CD14-positive monocyte (primary cell): ENCODE measurements around the gene WNT9B. TPM values are rescaled to one million over a fixed set of nuclear protein-coding genes. Genes with fewer than 3 reads are reported as not detected.
A peak's percentile ranks its signal among the peaks of the same experiment; 100 is the strongest.

Experiments
- DNase-seq, 3 donors: peaks; one replicate each; pipeline ENCODE4 v3.0.0-alpha.2; 2011 to 2022
- H2AFZ ChIP-seq: 2 replicates; pipeline ENCODE4 v1.6.0; 2012; ENCODE audit warnings: mild to moderate bottlenecking, low read depth, low read length, inconsistent platforms; ENCODE audit not compliant: insufficient read depth, poor library complexity, severe bottlenecking
- H3K27ac ChIP-seq, 2 donors: 1 replicate in 1 of 2; 2 replicates in 1 of 2; pipeline ENCODE4 v1.5.1; 2012 to 2013; ENCODE audit warnings: low read length in 2 of 2, control low read depth in 1 of 2, inconsistent platforms in 1 of 2, low read depth in 1 of 2, mild to moderate bottlenecking in 1 of 2
- H3K27me3 ChIP-seq, 2 donors: one replicate each; pipeline versions ENCODE4 v1.6.0 to v1.6.1; 2011 to 2013; ENCODE audit warnings: low read length in 2 of 2; ENCODE audit not compliant: control insufficient read depth in 2 of 2, insufficient read depth in 2 of 2
- H3K36me3 ChIP-seq, 2 donors: replicated peaks in 1 of 2; 1 replicate in 1 of 2; 2 replicates in 1 of 2; pipeline versions ENCODE4 v1.5.1 to v1.6.1; 2012 to 2013; ENCODE audit warnings: low read length in 2 of 2, control low read depth in 1 of 2, inconsistent platforms in 1 of 2, mild to moderate bottlenecking in 1 of 2; ENCODE audit not compliant: insufficient read depth in 2 of 2, control insufficient read depth in 1 of 2
- H3K4me1 ChIP-seq, 2 donors: 1 replicate in 1 of 2; 2 replicates in 1 of 2; pipeline versions ENCODE4 v1.5.1 to v1.6.1; 2012 to 2013; ENCODE audit warnings: low read length in 2 of 2, control low read depth in 1 of 2, inconsistent platforms in 1 of 2, mild to moderate bottlenecking in 1 of 2, moderate library complexity in 1 of 2; ENCODE audit not compliant: insufficient read depth in 2 of 2, control insufficient read depth in 1 of 2
- H3K4me2 ChIP-seq: replicated peaks from 2 replicates; pipeline ENCODE3; 2012; ENCODE audit warnings: low read length, moderate library complexity, mild to moderate bottlenecking; ENCODE audit not compliant: poor library complexity, severe bottlenecking; ENCODE audit errors: extremely low read depth
- H3K4me3 ChIP-seq, 3 experiments: fragments of 200-600 bp in 1 of 3; sonication (generic) in 1 of 3; replicated peaks in 1 of 3; 1 replicate in 2 of 3; 2 replicates in 1 of 3; pipeline ENCODE4 v1.5.1; 2011 to 2013; ENCODE audit warnings: low read length in 3 of 3, mild to moderate bottlenecking in 3 of 3, control low read depth in 2 of 3, low read depth in 2 of 3, inconsistent platforms in 1 of 3, moderate library complexity in 1 of 3
- H3K79me2 ChIP-seq: 2 replicates; pipeline ENCODE4 v1.6.0; 2012; ENCODE audit warnings: mild to moderate bottlenecking, control low read depth, inconsistent platforms, low read length, moderate library complexity; ENCODE audit not compliant: insufficient read depth
- H3K9ac ChIP-seq: 2 replicates; pipeline ENCODE4 v1.6.0; 2017; ENCODE audit warnings: low read length, mild to moderate bottlenecking; ENCODE audit not compliant: insufficient read depth, poor library complexity, severe bottlenecking
- H3K9me3 ChIP-seq, 2 donors: replicated peaks in 1 of 2; 1 replicate in 1 of 2; 2 replicates in 1 of 2; pipeline versions ENCODE4 v1.5.1 to v1.6.1; 2012 to 2013; ENCODE audit warnings: low read length in 2 of 2, control low read depth in 1 of 2; ENCODE audit not compliant: control insufficient read depth in 1 of 2, insufficient read depth in 1 of 2
- H4K20me1 ChIP-seq: 2 replicates; pipeline ENCODE4 v1.6.0; 2012; ENCODE audit warnings: mild to moderate bottlenecking, low read length, control low read depth, moderate library complexity; ENCODE audit not compliant: insufficient read depth
- H3K27ac Mint-ChIP-seq, 7 donors: one replicate each; pipeline ENCODE4 v1.8.0; 2020; ENCODE audit warnings: mild to moderate bottlenecking in 7 of 7, mixed read lengths in 7 of 7, moderate library complexity in 6 of 7, inconsistent platforms in 2 of 7
- H3K27me3 Mint-ChIP-seq, 3 donors: one replicate each; pipeline ENCODE4 v1.8.0; 2021 to 2022; ENCODE audit warnings: low read depth in 3 of 3, mild to moderate bottlenecking in 3 of 3, mixed read lengths in 3 of 3, moderate library complexity in 3 of 3, inconsistent platforms in 1 of 3
- H3K36me3 Mint-ChIP-seq, 2 donors: one replicate each; pipeline ENCODE4 v1.8.0; 2020; ENCODE audit warnings: mixed read lengths in 2 of 2, inconsistent platforms in 1 of 2, mild to moderate bottlenecking in 1 of 2
- H3K4me1 Mint-ChIP-seq: one replicate; pipeline ENCODE4 v1.8.0; 2020; ENCODE audit warnings: mild to moderate bottlenecking, mixed read lengths
- H3K4me3 Mint-ChIP-seq, 2 donors: one replicate each; pipeline ENCODE4 v1.8.0; 2020; ENCODE audit warnings: mild to moderate bottlenecking in 2 of 2, mixed read lengths in 2 of 2, moderate library complexity in 1 of 2
- H3K9me3 Mint-ChIP-seq, 7 donors: one replicate each; pipeline ENCODE4 v1.8.0; 2020 to 2022; ENCODE audit warnings: mixed read lengths in 7 of 7, mild to moderate bottlenecking in 6 of 7, moderate library complexity in 6 of 7, inconsistent platforms in 2 of 7
- CTCF ChIP-seq: fragments of 200-600 bp; IDR thresholded peaks from one replicate; pipeline ENCODE4 v1.8.0; 2022; ENCODE audit warnings: antibody characterized with exemption, mild to moderate bottlenecking
- WGBS: methylation state at CpG from one replicate; pipeline ENCODE4 v1.1.5; 2013; ENCODE audit warnings: missing lambda C conversion rate; ENCODE audit not compliant: insufficient coverage; 5-methylcytosine and 5-hydroxymethylcytosine counted together
- intact Hi-C, 2 donors: fragments of 100-400 bp; cut with micrococcal nuclease; formaldehyde crosslinking; loops; one replicate each; pipeline versions ENCODE4 v1.15.0 to v1.15.1; 2023
- polyA plus RNA-seq, 3 donors: library from polyadenylated mRNA; depleted of rRNA in 1 of 3; unstranded in 2 of 3; stranded (reverse) in 1 of 3; fragments of 300-500 nt in 2 of 3; fragments of >200 nt in 1 of 3; fragmentation: Illumina TruSeq in 2 of 3; gene quantifications; 1 replicate in 2 of 3; 2 replicates in 1 of 3; pipeline ENCODE4 v1.2.3, GENCODE V29; 2012 to 2021

WNT9B gene
- polyA plus RNA-seq, 3 donors = 0.19 TPM; not detected in 2

DNA sequence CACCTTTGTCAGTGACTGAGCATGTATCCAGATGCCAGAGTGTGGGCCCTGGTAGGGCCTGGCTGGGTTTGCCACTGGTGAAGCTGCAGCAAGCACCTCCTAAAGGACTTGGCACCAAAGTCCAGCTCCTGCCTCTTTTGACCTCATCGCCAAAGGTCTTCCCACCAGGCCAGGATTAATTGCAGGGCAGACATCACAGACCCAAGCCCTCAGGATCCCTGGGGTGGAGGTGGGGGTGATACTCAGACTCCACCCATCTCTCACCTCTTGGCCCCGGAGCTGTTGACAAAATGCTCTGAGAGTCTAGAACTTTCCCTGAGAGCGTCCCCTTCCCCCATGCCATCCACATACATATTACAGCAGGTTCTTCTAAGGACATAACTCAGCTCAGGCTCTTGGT is 37.5 kb upstream of the WNT9B start:
- no CpG with 5 or more reads among the region's 3 CpGs for WGBS
- H3K4me1 ChIP-seq = peaks cover 6 to 12% of the 10 kb centered on the region in 2 donors
- no peak overlapping the region for H3K27ac Mint-ChIP-seq

DNA sequence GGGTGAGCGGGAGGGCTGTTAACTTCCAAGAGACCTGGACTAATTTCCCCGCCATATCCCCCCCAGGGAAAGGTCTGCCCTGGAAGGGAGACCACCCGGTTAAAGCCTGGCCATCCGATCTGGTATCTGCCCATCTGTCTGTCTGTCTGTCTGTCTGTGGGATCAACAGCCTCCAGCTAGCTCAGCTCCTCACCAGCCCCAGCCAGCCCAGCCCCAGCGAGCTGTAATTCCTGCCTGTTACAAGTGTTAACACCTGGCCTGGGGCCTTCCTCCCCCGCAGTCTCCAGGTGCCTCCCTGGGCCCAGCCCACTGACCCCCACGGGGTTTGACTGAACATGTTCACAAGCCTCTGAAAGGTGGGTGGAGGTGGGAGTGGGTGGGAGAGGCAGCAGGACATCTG is 36.9 kb upstream of the WNT9B start:
- H3K79me2 ChIP-seq = no peaks in the 10 kb centered on the region
- Mint-ChIP-seq H3K27me3 (peaks cover 60 to 80% (median 62%) of the 10 kb centered on the region in 3 donors), H3K9me3 (peaks cover 0 to 17% (median 6%) of the 10 kb centered on the region in 7 donors), H3K4me1 (peaks cover 23% of the 10 kb centered on the region), H3K36me3 (peaks cover 2 to 3% of the 10 kb centered on the region in 2 donors), H3K27ac (peak overlapping the region in 1 of 7 donors; percentile 42), H3K4me3 (no peak overlapping the region)
- TF ChIP-seq CTCF = no peak
- 82% methylated on average over 6 of the region's 7 CpGs for WGBS
- H3K9me3 ChIP-seq = peaks cover 0 to 10% of the 10 kb centered on the region in 2 donors
- no peak overlapping the region for H3K4me3 ChIP-seq
- H3K27ac ChIP-seq = no peak overlapping the region
- peaks cover 12 to 17% of the 10 kb centered on the region in 2 donors for H3K4me1 ChIP-seq
- H3K9ac ChIP-seq = no peak overlapping the region
- H3K27me3 ChIP-seq = peaks cover 32 to 70% of the 10 kb centered on the region in 2 donors
- no peak for DNase-seq
- H4K20me1 ChIP-seq = no peaks in the 10 kb centered on the region
- H3K4me2 ChIP-seq = no peak overlapping the region
- intact Hi-C loops = no loop called here
- H2AFZ ChIP-seq = no peak overlapping the region
- no peaks in the 10 kb centered on the region for H3K36me3 ChIP-seq

More for the DNA sequence above, 37.5 kb upstream of the WNT9B start:
- no peak for TF ChIP-seq CTCF
- peaks cover 55 to 75% (median 56%) of the 10 kb centered on the region in 3 donors for H3K27me3 Mint-ChIP-seq
- no peak overlapping the region for H3K27ac ChIP-seq
- H3K4me3 ChIP-seq = no peak overlapping the region
- H2AFZ ChIP-seq = no peak overlapping the region
- no peak overlapping the region for H3K9ac ChIP-seq
- no peaks in the 10 kb centered on the region for H3K79me2 ChIP-seq
- H3K27me3 ChIP-seq = peaks cover 27 to 65% of the 10 kb centered on the region in 2 donors
- H3K9me3 ChIP-seq = peaks cover 0 to 7% of the 10 kb centered on the region in 2 donors
- H3K9me3 Mint-ChIP-seq = peaks cover 0 to 17% (median 6%) of the 10 kb centered on the region in 7 donors
- H4K20me1 ChIP-seq = no peaks in the 10 kb centered on the region
- intact Hi-C loops = no loop called here
- H3K36me3 Mint-ChIP-seq = peaks cover 0 to 3% of the 10 kb centered on the region in 2 donors
- H3K4me1 Mint-ChIP-seq = peaks cover 17% of the 10 kb centered on the region
- no peak overlapping the region for H3K4me3 Mint-ChIP-seq
- no peak overlapping the region for H3K4me2 ChIP-seq
- DNase-seq = no peak
- H3K36me3 ChIP-seq = no peaks in the 10 kb centered on the region
